T-helper 2 cell treated with Interferon-gamma antibody and Interleukin-4, amounts not matched to agents 100 ng/mL and 5 ng/mL, for 36 hours (primary cell): Measurements from ENCODE around the gene EIF2B5. TPM values are rescaled to one million over a fixed set of nuclear protein-coding genes. Genes with fewer than 3 reads are reported as not detected.

ENCODE experiments used
- intact Hi-C: fragments of 100-400 bp; cut with micrococcal nuclease; formaldehyde crosslinking; loops from one replicate; pipeline ENCODE4 v1.15.1; 2023
- total RNA-seq: library from RNA; stranded (reverse); gene quantifications from 2 replicates; pipeline ENCODE4 v1.2.3, GENCODE V29; 2022

Gene EIF2B5
- total RNA-seq, 1 donor from 2014 or later, result 65.5 TPM

DNA sequence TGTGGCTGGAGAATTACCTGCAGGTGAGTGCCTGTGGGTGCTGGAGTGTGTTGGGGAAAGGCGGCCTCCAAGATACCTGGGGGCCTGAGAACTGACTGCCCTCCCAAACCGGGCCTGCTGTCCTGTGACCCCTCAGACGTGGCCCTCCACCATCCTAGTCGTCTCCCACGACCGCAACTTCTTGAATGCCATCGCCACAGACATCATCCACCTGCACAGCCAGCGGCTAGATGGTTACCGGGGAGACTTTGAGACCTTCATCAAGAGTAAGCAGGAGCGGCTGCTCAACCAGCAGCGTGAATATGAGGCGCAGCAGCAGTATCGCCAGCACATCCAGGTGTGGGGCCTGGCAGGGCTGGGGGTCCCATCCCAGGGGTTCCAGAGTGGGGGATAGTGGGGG, 54.3 kb downstream of the EIF2B5 start:
- intact Hi-C loops, result no loop called here

DNA sequence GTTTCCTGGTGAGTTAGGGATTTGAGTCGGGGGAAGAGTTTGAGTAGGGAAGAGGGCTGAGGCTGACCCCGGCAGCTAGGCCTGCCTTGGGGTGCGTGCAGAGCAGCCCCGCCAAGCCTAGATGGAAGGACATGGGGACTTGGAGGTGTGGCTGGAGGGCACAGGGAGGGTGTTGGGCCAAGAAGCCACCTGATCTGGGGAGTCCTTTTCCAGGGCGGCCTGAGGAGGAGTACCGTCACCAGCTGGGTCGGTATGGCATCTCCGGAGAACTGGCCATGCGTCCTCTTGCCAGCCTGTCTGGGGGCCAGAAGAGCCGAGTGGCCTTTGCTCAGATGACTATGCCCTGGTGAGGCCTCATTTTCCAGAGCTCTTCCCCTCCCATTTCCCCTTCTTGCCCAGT, 57.7 kb downstream of the EIF2B5 start:
- intact Hi-C loops, result no loop called here

GRCh38 chr3:184193991-184194539, 58.9 kb downstream of the EIF2B5 start:
- intact Hi-C loops, result no loop called here

Other genes starting within 250 kb of the EIF2B5 start
- gene ABCC5, start 117.5 kb upstream of the EIF2B5 start, total RNA-seq, result 17.7 and 19.1 TPM in 2 replicates
- not detected in 2 replicates for gene HTR3D, start 103.6 kb upstream of the EIF2B5 start, total RNA-seq
- not detected in 2 replicates for gene HTR3C, start 82.3 kb upstream of the EIF2B5 start, total RNA-seq
- not detected in 2 replicates for gene HTR3E, start 38.3 kb upstream of the EIF2B5 start, total RNA-seq
- gene DVL3, start 20.0 kb downstream of the EIF2B5 start, total RNA-seq, result 39.7 and 44.5 TPM in 2 replicates
- gene AP2M1, start 39.5 kb downstream of the EIF2B5 start, total RNA-seq, result 194 and 211 TPM in 2 replicates
- gene ABCF3, start 50.8 kb downstream of the EIF2B5 start, total RNA-seq, result 58.1 and 60.0 TPM in 2 replicates
- gene VWA5B2, start 94.2 kb downstream of the EIF2B5 start, total RNA-seq, result not detected in 2 replicates
- 48.5 and 53.0 TPM in 2 replicates for gene ALG3, start 113.6 kb downstream of the EIF2B5 start, total RNA-seq
- 5.0 and 6.4 TPM in 2 replicates for gene EEF1AKMT4, start 114.3 kb downstream of the EIF2B5 start, total RNA-seq
- gene CAMK2N2, start 126.2 kb downstream of the EIF2B5 start, total RNA-seq, result 0.14 and 0.16 TPM in 2 replicates
- gene ECE2, start 140.7 kb downstream of the EIF2B5 start, total RNA-seq, result not detected in 2 replicates
- 225 and 230 TPM in 2 replicates for gene PSMD2, start 163.9 kb downstream of the EIF2B5 start, total RNA-seq
- gene EIF4G1, start 179.2 kb downstream of the EIF2B5 start, total RNA-seq, result 397 and 400 TPM in 2 replicates
- 3.8 and 5.3 TPM in 2 replicates for gene FAM131A, start 202.2 kb downstream of the EIF2B5 start, total RNA-seq
- gene CLCN2, start 226.2 kb downstream of the EIF2B5 start, total RNA-seq, result 3.7 and 4.0 TPM in 2 replicates
- 89.8 and 91.6 TPM in 2 replicates for gene POLR2H, start 226.4 kb downstream of the EIF2B5 start, total RNA-seq
- gene THPO, start 242.8 kb downstream of the EIF2B5 start, total RNA-seq, result not detected in 2 replicates
- not detected in 2 replicates for gene CHRD, start 244.7 kb downstream of the EIF2B5 start, total RNA-seq